Measurements from ENCODE around the gene CNTNAP2. TPM values are rescaled to one million over a fixed set of nuclear protein-coding genes. Genes with fewer than 3 reads are reported as not detected.

CNTNAP2 gene
- total RNA-seq = under 0.01 and 0.97 TPM in 2 replicates

GRCh38 chr7:146116521-146117222 is at the start of gene CNTNAP2:
Gene CNTNAP2 (plus strand): TSS chr7:146116801. CDS start chr7:146116877, 76 bp downstream.
- DNase-seq (ENCODE audit: extremely low read depth, low read depth, low spot score) = no peak

DNA sequence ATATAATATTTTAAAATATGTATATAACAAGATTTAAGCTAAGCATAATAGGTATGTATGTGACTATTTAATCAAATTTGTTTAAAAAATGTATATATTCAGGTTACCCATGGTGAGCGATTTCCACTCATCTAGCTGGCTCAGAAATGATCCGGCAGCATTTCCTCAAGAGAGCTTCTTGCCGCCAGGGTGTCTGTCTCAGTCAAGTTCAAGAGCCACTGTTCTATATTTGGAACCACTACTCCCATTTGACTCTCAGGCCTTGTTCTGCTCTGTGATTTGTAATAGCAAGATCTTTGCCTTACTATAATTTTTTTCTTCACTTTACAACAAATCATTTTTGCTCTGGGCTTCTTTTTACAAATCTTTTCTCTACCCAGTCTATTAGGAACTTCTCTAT is 48.7 kb upstream of the CNTNAP2 start:
- no peak for DNase-seq (ENCODE audit: extremely low read depth, low read depth, low spot score)

DNA sequence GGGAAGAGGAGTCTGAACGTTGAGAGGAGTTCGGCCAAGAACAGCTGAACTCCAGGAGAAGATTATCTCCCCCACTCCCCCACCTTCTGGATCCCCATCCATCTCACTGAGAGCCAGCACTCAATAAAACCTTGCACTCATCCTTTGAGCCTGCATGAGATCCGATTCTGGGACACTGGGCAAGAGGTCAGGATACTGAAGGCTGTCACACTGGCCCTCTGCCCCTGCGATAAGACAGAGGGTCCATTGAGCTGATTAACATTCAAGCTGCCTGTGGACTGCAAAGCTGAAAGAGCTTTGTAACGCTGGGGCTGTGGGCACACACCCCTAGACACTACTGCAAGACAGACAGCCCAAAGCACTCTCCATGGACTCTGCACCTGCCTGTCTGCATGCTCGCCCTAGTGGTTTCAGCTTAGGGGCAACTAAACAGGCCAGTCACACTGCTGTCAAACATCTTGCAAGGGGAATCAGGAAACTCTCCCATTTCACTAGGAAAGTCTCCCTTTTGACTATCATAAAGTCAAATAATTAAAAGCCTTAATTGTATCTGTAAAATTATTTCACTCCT is 42.3 kb upstream of the CNTNAP2 start:
- DNase-seq (ENCODE audit: extremely low read depth, low read depth, low spot score) = no peak

GRCh38 chr7:146076344-146076743 is 40.3 kb upstream of the CNTNAP2 start:
- DNase-seq (ENCODE audit: extremely low read depth, low read depth, low spot score) = no peak

GRCh38 chr7:146084086-146084485 is 32.5 kb upstream of the CNTNAP2 start:
- no peak for DNase-seq (ENCODE audit: extremely low read depth, low read depth, low spot score)

DNA sequence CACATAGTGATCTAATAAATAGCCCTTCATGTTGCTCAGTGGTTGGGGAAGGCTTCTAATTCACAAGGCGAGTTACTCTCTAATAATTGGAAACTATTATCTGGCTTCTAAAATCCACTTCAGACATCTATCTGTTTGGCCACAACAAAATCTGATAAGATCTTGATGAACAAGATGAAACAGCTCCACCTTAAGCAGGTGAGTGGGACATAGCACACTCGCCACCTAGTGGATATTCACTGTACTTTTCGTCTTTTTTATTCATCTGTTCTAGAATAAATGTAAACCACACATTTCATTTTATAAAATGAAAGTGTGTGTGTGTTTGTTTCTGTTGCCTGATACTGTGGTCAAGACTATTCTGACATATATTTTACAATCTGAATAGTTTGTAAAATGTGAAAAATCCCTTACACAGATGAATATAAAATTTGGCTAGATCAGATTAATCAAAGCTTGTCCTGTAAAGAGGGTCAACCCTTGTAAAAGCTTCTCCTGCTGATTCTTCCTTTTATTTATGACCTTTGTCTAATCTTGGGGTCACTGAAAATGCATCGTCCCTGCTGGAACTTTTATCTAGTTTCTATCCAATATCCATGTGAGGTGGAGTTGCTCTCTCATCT is 26.5 kb upstream of the CNTNAP2 start:
- no peak for DNase-seq (ENCODE audit: extremely low read depth, low read depth, low spot score)

DNA sequence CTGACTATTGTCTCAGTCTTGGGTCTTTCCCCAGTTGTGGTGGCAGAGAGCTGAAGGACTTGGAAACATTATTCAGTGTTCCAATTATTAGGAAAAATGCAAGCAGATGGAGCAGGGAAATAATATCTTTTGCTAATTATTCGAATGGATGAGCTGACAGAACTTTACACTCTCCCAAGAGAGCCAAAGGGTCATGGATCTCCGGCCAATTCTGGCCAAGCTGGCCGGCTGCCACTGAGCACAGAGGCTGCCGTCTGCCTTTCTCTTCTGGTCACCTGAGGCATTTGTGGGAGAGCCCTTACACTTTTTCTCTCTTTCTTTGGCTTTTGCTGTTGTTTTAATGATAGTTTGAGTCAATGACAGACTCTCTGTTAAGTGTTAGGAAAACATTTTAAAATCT is 22.2 kb upstream of the CNTNAP2 start:
- DNase-seq (ENCODE audit: extremely low read depth, low read depth, low spot score) = no peak

DNA sequence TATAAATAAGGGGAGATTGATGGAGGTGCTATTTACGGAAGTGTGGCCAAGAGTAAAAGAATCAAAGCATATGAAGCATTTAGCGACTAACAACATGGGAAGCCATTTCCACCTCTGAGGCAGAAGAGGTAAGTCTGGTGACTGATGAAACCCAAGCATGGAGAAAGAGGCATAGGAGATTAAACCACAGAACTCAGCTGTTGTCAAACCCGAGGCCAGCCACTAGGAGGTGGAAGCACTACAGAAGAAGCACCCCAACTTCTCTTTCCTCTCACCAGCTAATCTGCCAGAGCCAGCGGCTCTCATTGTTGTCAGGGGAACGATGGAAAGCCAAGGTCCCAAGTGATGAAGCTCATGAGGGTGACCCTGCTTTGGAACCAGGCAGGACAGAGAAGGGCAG is 19.6 kb upstream of the CNTNAP2 start:
- no peak for DNase-seq (ENCODE audit: extremely low read depth, low read depth, low spot score)

DNA sequence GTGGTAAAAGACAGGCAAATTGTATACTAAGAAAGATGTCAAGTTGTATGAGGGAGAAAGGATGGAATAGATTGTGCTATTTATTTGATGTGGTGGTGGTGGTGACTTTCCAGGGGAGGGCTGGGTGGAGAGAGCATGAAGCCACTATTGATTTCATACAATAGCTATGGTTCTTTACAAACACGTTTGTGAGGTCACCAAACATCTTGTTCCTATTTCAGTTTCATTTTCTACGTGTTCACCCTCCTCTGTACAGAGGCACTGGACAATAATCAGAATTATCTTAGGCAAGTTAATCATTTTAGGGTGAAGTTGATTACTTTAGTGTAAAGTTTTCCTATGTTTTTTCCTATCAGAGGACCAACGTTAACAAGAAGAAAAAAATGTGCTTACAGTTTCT is 10.3 kb upstream of the CNTNAP2 start:
- no peak for DNase-seq (ENCODE audit: extremely low read depth, low read depth, low spot score)

DNA sequence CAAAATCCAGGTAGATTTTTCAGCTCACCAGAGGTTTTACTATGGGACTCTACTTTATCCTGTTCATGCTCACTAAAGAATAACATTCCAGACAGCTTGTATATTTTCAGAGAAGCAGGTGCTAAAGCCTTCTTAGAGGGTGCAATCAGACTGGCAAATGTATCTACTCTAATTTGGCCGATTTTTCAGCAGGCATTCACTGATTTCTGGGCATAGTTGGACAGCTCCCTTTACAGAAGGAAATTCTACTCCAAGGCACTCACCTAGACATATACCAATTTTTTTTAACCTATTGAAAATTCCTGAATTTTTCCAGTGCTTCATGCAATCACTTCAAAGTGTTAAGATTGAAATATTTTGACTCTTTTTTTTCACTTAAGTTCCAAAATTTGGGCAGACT is 3.8 kb upstream of the CNTNAP2 start:
- DNase-seq (ENCODE audit: extremely low read depth, low read depth, low spot score) = no peak

DNA sequence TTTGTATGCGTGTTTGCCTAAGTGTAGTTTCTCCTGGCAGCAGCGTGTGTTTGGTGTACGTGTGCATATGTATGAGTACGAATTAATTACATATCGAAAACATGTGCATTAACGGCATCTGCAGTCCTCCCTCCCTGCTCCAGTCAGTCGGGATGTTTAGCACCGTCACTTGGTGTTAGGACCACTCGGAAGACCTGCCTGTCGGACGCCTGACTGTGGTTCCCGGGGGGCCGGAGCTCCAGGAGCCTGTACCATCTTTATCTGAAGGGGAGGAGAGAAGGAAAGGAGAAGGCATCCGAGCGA is 1.1 kb upstream of the CNTNAP2 start:
- no peak for DNase-seq (ENCODE audit: extremely low read depth, low read depth, low spot score)

GRCh38 chr7:146115851-146116520 is 615 bp upstream of the CNTNAP2 start:
- DNase-seq (ENCODE audit: extremely low read depth, low read depth, low spot score) = no peak

- DNase-seq (ENCODE audit: extremely low read depth, low read depth, low spot score) = no peak
Observed at GRCh38 chr7:146117576-146117975, 975 bp downstream of the CNTNAP2 start.

DNA sequence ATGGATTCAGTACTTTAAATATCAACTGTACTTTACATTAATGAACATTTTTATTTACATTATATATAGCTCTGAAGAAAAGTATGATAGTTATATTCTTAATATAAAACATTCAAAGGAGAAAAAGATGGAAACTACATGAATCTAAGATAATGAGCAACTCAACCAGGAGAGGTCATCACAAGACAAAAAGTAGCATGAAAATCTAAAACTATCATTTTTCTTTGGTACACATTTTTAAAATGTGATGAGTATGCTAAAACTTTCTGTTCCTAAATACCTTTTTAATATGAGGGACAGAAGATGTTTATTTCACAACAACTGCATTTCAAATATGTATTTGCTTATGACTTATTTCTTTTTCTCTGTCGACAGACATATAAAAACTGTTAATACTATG is 2.4 kb downstream of the CNTNAP2 start:
- DNase-seq (ENCODE audit: extremely low read depth, low read depth, low spot score) = no peak

- no peak for DNase-seq (ENCODE audit: extremely low read depth, low read depth, low spot score)
Observed at GRCh38 chr7:146123715-146124114, 7.1 kb downstream of the CNTNAP2 start.

GRCh38 chr7:146126767-146127509 is 10.3 kb downstream of the CNTNAP2 start:
- DNase-seq (ENCODE audit: extremely low read depth, low read depth, low spot score) = no peak

DNA sequence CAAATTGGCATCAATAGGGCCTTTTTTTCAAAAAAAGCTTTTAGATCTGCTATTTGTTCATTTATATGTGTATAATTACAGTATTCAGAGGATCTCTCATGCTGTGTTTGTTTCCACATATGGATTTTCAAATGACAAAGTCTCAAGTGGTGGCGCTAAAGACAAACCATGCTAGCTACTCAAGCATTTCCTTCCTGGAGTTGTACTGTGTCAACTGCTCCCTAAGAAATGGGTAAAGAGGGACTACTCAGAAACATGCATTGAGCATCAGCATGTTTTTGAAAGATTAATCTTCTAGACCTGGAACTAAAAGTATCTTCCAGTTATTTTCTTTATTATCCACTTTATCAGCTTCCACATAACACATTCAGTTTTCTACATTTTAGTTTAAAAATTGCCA is 12.7 kb downstream of the CNTNAP2 start:
- DNase-seq (ENCODE audit: extremely low read depth, low read depth, low spot score) = no peak

GRCh38 chr7:146129997-146130396 is 13.4 kb downstream of the CNTNAP2 start:
- DNase-seq (ENCODE audit: extremely low read depth, low read depth, low spot score) = no peak

DNA sequence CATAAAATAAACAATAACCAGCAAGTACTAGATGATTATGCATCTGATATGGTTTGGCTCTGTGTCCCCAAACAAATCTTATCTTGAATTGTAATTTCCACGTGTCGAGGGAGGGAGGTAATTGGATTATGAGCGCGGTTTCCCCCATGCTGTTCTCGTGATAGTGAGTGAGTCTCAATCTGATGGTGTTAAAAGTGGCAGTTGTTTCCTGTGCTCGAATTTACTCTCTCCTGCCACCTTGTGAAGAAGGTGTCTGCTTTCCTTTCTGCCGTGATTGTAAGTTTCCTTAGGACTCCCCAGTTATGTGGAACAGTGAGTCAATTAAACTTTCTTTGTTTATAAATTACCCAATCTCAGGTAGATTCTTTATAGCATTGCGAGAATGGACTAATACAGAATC is 15.1 kb downstream of the CNTNAP2 start:
- DNase-seq (ENCODE audit: extremely low read depth, low read depth, low spot score) = no peak

- DNase-seq (ENCODE audit: extremely low read depth, low read depth, low spot score) = no peak
Observed at GRCh38 chr7:146136357-146136875, 19.8 kb downstream of the CNTNAP2 start.

DNA sequence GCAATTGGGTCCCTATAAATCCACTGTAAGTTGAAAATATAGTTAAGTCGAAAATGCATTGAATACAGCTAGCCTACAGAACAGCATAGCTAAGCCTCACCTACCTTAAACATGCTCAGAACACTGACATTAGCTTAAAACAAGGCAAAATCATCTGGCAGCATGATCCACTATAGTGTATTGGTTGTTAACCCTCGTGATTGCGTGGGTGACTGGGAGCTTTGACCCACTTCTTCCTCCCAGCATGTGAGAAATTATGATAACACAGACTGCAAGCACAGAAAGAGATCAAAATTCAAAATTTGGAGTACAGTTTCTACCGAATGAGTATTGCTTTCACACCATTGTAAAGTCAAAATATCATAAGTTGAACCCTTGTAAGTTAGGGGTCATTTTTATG is 22.3 kb downstream of the CNTNAP2 start:
- DNase-seq (ENCODE audit: extremely low read depth, low read depth, low spot score) = no peak

All from glomerular endothelial cell (primary cell).